Right cardiac atrium (tissue), 5 donors: Measurements from ENCODE around the gene SLC6A8. TPM values are rescaled to one million over a fixed set of nuclear protein-coding genes. Genes with fewer than 3 reads are reported as not detected.
"Not testable (repeated sequence)": the region's sequence is repeated elsewhere in the genome, so short reads cannot be mapped to it uniquely, and the experiment has no call there.

Experiments used
- ATAC-seq, 2 donors: fragments of 200-7000 bp; cut with Tn5 transposase; one replicate each; pipeline versions ENCODE4 v1.8.0 to v1.9.1; 2020; ENCODE audit warnings: moderate library complexity in 2 of 2, mild to moderate bottlenecking in 1 of 2
- DNase-seq, 3 donors: peaks; one replicate each; pipeline ENCODE4 v3.0.0-alpha.2; 2020
- H3K27ac ChIP-seq: one replicate; pipeline ENCODE4 v1.5.1; 2013; ENCODE audit warnings: mild to moderate bottlenecking, low read length, control low read depth, moderate library complexity
- H3K27me3 ChIP-seq: one replicate; pipeline ENCODE4 v1.6.1; 2013; ENCODE audit not compliant: control insufficient read depth, insufficient read depth
- H3K4me1 ChIP-seq: one replicate; pipeline ENCODE4 v1.6.1; 2013; ENCODE audit warnings: low read length; ENCODE audit not compliant: control insufficient read depth, insufficient read depth
- H3K4me3 ChIP-seq: one replicate; pipeline ENCODE4 v1.5.1; 2013; ENCODE audit warnings: low read length, control low read depth
- H3K9me3 ChIP-seq: one replicate; pipeline ENCODE4 v1.6.1; 2013; ENCODE audit warnings: low read length; ENCODE audit not compliant: control insufficient read depth
- WGBS: extraction: QIAGEN DNeasy Blood & Tissue Kit; methylation state at CpG from one replicate; pipeline ENCODE4 v1.1.7; 2013; 5-methylcytosine and 5-hydroxymethylcytosine counted together
- intact Hi-C, 4 donors: fragments of 100-400 bp; cut with DNase I; formaldehyde crosslinking; loops; one replicate each; pipeline versions ENCODE4 v1.11.0 to v1.14.0; 2022 to 2023
- polyA plus RNA-seq: library from polyadenylated mRNA; stranded (reverse); fragments of 200-250 nt; gene quantifications from one replicate; pipeline ENCODE4 v1.2.3, GENCODE V29; 2013
- total RNA-seq, 4 donors: library from RNA; stranded (reverse); fragmentation: NEBNext Ultra II Directional; extraction: Animal tissue kit (Norgen Biotek cat#: 25700); gene quantifications; one replicate each; pipeline ENCODE4 v1.2.1, GENCODE V29; 2021
- donor health status: healthy with polysubstance abuse.
- donor health status: DM: no; HTN: yes; CAD: no.
- donor health status: DM: no; HTN: no; CAD: no.
- donor health status: DM: no; HTN: yes; CAD: no; lungs with severe emphysema.
- donor health status: DM: yes; HTN: yes; CAD: no.

Gene SLC6A8
- total and polyA plus RNA-seq, 5 donors = 107 to 191 (median 140) TPM

DNA sequence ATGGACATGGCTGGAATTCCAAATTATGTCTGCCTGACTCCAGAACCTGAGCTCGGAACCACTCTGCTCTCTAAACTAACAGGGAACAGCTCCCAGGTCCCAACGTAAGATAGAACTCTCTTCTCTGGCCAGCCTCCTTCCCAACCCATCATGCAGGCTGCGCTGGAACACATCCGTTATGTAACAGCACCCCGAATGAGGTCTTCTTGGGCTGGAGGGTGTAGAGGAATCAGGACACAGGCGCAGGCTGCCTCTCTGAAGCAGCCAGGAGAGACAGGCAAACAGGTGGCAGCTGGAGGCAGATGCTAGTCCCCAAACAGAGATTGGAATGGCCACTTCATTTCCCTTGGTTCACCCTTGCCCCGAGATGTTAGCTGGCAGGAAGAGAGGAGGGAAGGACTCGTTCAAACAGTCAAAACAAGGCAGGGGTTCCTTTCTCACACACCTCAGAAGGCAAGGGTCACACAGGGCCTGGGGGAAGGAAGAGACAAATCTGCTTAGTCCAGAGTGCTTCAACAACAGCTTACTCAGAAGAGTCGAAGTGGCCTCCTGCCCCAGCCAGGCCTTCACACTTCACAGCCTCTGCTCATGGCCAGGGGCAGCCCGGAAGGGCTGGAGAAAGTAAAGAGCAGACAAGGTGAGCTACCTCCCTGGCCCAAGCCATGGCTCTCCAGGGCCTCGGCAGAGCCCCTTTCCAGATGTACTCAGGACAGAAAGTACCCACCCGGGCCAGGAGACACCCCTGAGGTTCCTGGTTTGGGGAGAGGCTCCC lies 17.1 kb downstream of the SLC6A8 start:
- H3K4me1 ChIP-seq, H3K4me3 ChIP-seq, intact Hi-C loops, ATAC-seq, H3K9me3 ChIP-seq, H3K27me3 ChIP-seq: not testable (repeated sequence)
- WGBS = 71% methylated on average over 10 of the region's 12 CpGs
- peak in 1 of 3 donors; percentile 11 for DNase-seq
- peak overlapping the region; percentile 88 for H3K27ac ChIP-seq

DNA sequence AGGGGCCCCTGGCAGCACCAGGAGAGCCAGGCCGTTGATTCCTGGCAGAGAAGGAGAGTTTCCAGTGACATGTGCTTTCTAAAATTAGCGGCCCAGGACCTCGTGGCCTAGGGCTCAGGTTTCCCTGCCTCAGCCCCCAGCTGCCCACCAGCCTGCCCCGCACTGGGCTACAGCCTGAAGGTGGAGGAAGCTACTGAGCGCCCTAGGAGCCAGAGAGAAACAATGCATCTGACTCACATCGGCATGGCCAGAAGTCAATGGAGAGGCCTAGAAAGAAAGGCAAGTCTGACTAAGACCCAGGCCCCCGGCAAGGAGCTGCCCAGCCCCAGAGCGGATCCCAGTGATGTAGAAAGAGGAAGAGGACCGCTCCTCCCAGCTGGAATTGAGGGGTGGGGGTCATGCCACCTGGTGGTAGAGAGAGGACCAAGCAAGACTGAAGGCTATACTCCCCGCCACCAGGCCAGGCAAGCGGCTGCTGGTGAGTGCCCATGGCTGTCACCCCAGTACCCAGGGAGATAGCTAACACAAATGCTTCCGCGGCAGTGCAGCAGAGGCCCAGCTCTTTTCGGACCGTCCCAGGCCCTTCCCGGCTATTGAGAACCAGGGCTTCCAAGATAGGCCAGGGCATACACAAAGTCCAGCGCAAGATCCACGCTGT lies 17.8 kb downstream of the SLC6A8 start:
- H3K4me1 ChIP-seq, H3K27me3 ChIP-seq, H3K9me3 ChIP-seq, H3K4me3 ChIP-seq, intact Hi-C loops: not testable (repeated sequence)
- peak; percentile 19 to 33 for ATAC-seq
- H3K27ac ChIP-seq = peak overlapping the region; percentile 88
- DNase-seq = peak in 2 of 3 donors; percentile 34 to 52
- WGBS = 74% methylated on average over 17 of the region's 18 CpGs

DNA sequence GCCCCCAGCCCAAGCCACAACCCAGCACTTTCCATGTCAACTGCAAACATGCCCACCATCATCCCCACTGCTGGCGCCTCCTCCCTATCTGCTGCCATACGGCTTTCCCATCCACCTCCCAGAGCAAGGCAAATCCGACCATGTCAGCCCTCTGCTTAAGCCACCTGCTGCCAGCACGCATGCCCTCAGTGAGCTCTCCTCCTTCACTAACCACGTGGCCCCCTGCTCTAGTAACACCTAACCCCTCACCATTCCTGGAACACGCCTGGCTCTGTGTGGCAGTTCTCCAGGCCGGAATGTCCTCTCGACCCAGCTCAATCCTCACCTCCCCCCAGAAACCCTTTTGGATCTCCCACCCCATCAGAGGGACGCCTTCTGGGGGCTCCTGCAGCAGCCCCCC lies 19.1 kb downstream of the SLC6A8 start:
- Histone ChIP-seq H3K4me1 (no peaks in the 10 kb centered on the region), H3K9me3 (no peaks in the 10 kb centered on the region), H3K27me3 (no peaks in the 10 kb centered on the region), H3K27ac (peak overlapping the region; percentile 84), H3K4me3 (no peak overlapping the region)
- ATAC-seq (peak; percentile 20 to 45), DNase-seq (peak; percentile 12 to 60 (median 60))
- intact Hi-C loops = no loop called here
- 66% methylated on average over 9 of the region's 9 CpGs for WGBS

DNA sequence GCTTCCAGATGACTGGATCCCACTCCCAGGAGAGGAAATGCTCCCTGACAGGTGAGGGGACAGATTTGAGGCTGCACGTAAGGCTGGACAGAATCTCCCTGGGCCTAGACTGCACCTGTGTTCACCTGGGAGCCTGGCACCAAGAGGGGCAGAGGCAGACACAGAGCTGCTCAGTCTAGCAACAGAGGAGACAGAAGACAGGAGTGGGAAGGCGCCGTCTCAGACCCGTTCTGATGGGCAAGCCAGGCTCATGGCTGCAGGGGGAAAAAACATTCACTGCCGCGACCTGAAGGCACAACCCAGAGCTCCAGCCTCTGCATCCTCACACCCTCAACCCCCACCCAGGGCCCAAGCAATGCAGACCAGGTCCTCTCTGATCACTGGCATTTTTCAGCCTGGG lies 19.7 kb downstream of the SLC6A8 start:
- DNase-seq = peak in 2 of 3 donors; percentile 2 to 33
- intact Hi-C loops = no loop called here
- Histone ChIP-seq H3K4me3 (no peak overlapping the region), H3K4me1 (no peaks in the 10 kb centered on the region), H3K27ac (no peak overlapping the region), H3K9me3 (no peaks in the 10 kb centered on the region), H3K27me3 (no peaks in the 10 kb centered on the region)
- ATAC-seq = no peak
- WGBS = 92% methylated on average over 6 of the region's 6 CpGs

DNA sequence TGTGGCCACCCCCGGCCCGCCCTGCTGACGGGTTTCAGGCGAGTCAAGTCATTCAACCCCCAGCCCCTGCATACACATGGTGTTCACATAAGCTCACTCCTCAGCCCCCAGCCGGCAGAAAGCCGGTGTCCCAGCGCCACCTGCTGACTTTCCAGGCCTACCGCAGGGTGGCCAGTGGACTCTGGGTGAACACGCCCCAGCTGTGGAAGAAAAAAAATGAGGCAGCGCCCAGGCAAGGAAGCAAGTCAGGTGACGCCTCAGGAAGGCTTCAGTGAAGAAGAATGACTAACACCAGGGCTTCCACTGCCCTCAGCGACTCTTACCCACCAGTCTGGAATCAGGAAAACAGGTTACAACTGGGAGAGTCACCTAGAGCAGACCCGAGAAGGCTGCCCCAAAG lies 20.7 kb downstream of the SLC6A8 start:
- H3K9me3 ChIP-seq = no peaks in the 10 kb centered on the region
- H3K27me3 ChIP-seq = no peaks in the 10 kb centered on the region
- DNase-seq = peak; percentile 65 to 85 (median 84)
- peak; percentile 77 for ATAC-seq
- intact Hi-C loops = no loop called here
- 24% methylated on average over 13 of the region's 13 CpGs for WGBS
- no peaks in the 10 kb centered on the region for H3K4me1 ChIP-seq
- peak overlapping the region; percentile 58 for H3K27ac ChIP-seq
- no peak overlapping the region for H3K4me3 ChIP-seq

DNA sequence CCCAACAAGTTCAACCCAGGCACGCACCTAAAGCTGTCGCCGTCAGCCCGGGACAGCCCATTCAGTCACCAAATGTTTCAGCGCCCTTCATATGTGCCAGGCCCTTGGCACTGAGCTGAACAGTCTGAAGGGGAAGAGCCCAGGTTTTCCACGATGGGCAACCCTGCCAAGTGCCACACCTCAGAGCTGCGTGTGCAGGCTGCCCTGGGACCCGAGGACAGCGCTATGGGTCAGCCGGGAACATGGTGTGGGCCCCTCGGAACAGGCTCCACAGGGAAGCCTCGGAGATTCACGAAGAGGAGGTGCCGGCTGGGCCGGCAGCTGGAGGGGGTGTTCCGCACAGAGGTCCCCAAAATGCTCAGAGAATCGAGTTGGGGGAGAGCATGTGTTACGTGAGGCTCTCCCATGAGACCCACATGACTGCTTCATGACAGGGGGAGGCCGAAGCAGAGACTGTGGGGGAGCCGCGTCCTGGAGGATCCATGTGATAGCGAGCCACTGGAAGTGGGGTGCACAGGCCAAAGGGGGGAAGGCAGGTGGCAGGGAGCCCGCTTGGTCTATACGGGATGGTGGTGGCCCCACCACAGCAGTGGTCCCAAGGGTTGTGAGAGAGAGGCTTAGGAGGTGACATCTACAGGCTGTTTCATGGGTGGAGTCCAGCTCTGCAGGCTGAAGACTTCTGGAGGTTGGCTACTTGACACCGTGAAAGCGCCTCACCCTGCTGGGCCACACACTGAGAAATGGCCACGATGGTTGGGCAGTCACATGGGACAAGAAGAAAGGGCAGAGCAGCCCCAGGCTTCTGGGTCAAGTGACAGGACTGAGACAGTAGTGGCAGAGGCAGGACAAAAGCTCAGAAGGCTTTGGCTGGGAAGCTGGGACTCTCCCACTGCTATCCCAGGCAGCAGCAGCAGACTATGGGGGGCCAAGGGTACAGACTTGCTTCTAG lies 22.3 kb downstream of the SLC6A8 start:
- 84% methylated on average over 27 of the region's 27 CpGs for WGBS
- no peaks in the 10 kb centered on the region for H3K9me3 ChIP-seq
- peak; percentile 5 to 43 (median 6) for DNase-seq
- intact Hi-C loops = no loop called here
- H3K4me1 ChIP-seq = no peaks in the 10 kb centered on the region
- ATAC-seq = no peak
- H3K4me3 ChIP-seq = no peak overlapping the region
- H3K27me3 ChIP-seq = no peaks in the 10 kb centered on the region
- no peak overlapping the region for H3K27ac ChIP-seq

DNA sequence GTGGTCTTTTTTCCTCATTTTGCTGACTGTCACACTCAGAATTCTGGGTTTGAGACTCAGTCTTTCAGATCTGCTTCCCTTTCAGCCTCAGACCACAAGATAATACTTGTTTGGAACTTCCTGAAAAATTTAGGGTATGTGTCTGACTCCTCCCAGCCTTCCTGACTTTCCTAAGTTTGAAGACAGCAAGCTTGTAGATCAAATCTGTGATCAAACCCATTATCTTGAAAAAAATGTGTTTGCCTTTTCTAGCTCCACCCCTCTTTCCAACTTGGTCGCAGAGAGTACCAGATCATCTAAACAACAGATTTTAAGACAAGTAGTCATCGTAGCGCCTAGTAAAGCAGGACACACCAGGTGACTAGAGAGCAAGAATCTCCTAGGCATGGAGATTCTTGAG lies 26.5 kb downstream of the SLC6A8 start:
- Histone ChIP-seq H3K27me3 (no peaks in the 10 kb centered on the region), H3K4me3 (no peak overlapping the region), H3K4me1 (no peaks in the 10 kb centered on the region), H3K27ac (no peak overlapping the region), H3K9me3 (no peaks in the 10 kb centered on the region)
- WGBS = 85% methylated on average over 3 of the region's 3 CpGs
- DNase-seq (no peak), ATAC-seq (no peak)
- intact Hi-C loops = no loop called here

DNA sequence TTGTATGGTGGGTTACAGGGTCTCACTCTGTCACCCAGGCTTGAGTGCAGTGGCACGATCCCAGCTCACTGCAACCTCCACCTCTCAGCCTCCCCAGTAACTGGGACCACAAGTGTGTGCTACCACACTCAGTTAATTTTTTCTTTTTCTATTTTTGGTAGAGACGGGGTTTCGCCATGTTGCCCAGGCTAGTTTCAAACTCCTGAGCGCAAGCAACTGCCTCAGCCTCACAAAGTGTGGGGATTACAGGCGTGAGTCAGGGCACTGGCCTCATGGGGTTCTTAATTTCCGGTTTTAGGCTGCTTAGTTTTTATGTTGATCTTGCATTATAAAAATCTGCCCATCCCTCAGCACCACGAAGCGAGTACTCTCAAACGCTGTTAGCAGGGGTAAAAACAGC lies 29.7 kb downstream of the SLC6A8 start:
- no peaks in the 10 kb centered on the region for H3K9me3 ChIP-seq
- no peak overlapping the region for H3K27ac ChIP-seq
- intact Hi-C loops = no loop called here
- DNase-seq (no peak), ATAC-seq (no peak)
- no peaks in the 10 kb centered on the region for H3K27me3 ChIP-seq
- H3K4me1 ChIP-seq = no peaks in the 10 kb centered on the region
- 93% methylated on average over 9 of the region's 9 CpGs for WGBS
- H3K4me3 ChIP-seq = no peak overlapping the region

DNA sequence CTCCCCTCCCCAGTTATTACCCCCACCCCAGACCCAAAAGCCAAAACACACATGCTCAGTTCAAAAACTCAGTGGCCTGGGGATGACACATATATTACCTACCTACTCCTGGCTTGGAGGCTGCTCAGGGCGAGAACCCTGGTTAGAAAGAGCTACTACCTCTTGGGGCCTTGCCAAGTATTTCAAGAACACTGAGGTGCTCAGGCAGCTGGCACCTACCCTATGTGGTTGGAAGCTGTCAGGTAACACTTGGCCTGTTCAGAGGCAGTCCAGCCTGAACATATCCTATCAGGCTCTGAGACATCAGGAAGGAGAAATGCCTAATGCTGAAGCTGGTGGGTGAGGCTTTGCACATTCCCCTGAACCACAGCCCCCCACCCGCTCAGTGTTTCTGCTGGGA lies 31.5 kb downstream of the SLC6A8 start:
- no peaks in the 10 kb centered on the region for H3K9me3 ChIP-seq
- WGBS = 87% methylated on average over 2 of the region's 2 CpGs
- H3K27ac ChIP-seq = no peak overlapping the region
- no peak overlapping the region for H3K4me3 ChIP-seq
- DNase-seq = peak in 1 of 3 donors; percentile 9
- H3K27me3 ChIP-seq = no peaks in the 10 kb centered on the region
- intact Hi-C loops = no loop called here
- peaks cover 2% of the 10 kb centered on the region for H3K4me1 ChIP-seq
- ATAC-seq = no peak

DNA sequence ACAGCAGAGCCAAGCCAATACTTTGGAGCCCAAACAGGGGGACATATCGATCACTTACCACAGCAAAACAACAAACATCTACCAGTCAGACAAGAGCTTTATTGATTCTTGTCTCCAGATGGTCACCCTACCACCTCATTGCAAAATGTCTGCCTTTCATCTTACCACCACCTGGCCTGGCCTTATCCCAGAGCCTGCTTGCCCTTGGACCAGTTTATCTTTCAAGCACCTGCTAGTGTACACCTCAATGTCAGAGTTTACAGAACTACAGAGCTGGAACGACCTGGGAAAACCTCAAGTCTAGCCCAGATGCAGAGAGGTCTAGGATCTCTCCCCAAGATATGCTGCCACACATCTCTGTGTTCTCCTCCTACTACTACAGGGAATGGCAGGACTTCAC lies 32.0 kb downstream of the SLC6A8 start:
- H3K27me3 ChIP-seq = no peaks in the 10 kb centered on the region
- H3K27ac ChIP-seq = no peak overlapping the region
- 88% methylated on average over 2 of the region's 2 CpGs for WGBS
- H3K9me3 ChIP-seq = no peaks in the 10 kb centered on the region
- intact Hi-C loops = no loop called here
- ATAC-seq = no peak
- no peak overlapping the region for H3K4me3 ChIP-seq
- peaks cover 2% of the 10 kb centered on the region for H3K4me1 ChIP-seq
- DNase-seq = peak in 1 of 3 donors; percentile 7
